8988T (cell line): ENCODE results near the gene ANKS6.

Source experiments
- DNase-seq: peaks from one replicate; pipeline ENCODE4 v3.0.0; 2011

ANKS6 gene

GRCh38 chr9:98811051-98811650, 14.8 kb upstream of the ANKS6 start:
- DNase-seq, result no peak

GRCh38 chr9:98810102-98810842, 13.9 kb upstream of the ANKS6 start:
- no peak for DNase-seq

GRCh38 chr9:98809311-98810101, 13.2 kb upstream of the ANKS6 start:
- DNase-seq, result no peak

GRCh38 chr9:98808875-98809274, 12.5 kb upstream of the ANKS6 start:
- DNase-seq, result no peak

- DNase-seq, result no peak
Measured at GRCh38 chr9:98808411-98808815, 12.1 kb upstream of the ANKS6 start.

- DNase-seq, result peak; percentile 47
Measured at GRCh38 chr9:98807814-98808195, 11.4 kb upstream of the ANKS6 start.

- peak; percentile 67 for DNase-seq
Measured at GRCh38 chr9:98807070-98807813, 10.9 kb upstream of the ANKS6 start, which contains the start of gene GALNT12. Gene GALNT12, plus strand, starts transcription at chr9:98807670. Its CDS starts 29 bp downstream, at chr9:98807699.

- no peak for DNase-seq
Measured at GRCh38 chr9:98806394-98807035, 10.2 kb upstream of the ANKS6 start.

- no peak for DNase-seq
Measured at GRCh38 chr9:98805506-98806272, 9.3 kb upstream of the ANKS6 start.

- no peak for DNase-seq
Measured at GRCh38 chr9:98804083-98804482, 7.7 kb upstream of the ANKS6 start.

- no peak for DNase-seq
Measured at GRCh38 chr9:98801969-98802371, 5.6 kb upstream of the ANKS6 start.

- DNase-seq, result no peak
Measured at GRCh38 chr9:98801561-98801960, 5.2 kb upstream of the ANKS6 start.

- no peak for DNase-seq
Measured at GRCh38 chr9:98798254-98798653, 1.9 kb upstream of the ANKS6 start.

- no peak for DNase-seq
Measured at GRCh38 chr9:98797491-98797890, 1.1 kb upstream of the ANKS6 start.

- peak; percentile 56 for DNase-seq
Measured at GRCh38 chr9:98795970-98796363, 388 bp downstream of the ANKS6 start.

GRCh38 chr9:98795295-98795955, 930 bp downstream of the ANKS6 start:
- DNase-seq, result no peak

GRCh38 chr9:98794802-98795201, 1.6 kb downstream of the ANKS6 start:
- DNase-seq, result no peak

- DNase-seq, result no peak
Measured at GRCh38 chr9:98793031-98793430, 3.3 kb downstream of the ANKS6 start.

- DNase-seq, result no peak
Measured at GRCh38 chr9:98791608-98792490, 4.5 kb downstream of the ANKS6 start.
